Left lung (tissue), 14 donors: ENCODE results near the gene MIOX. TPM values are rescaled to one million over a fixed set of nuclear protein-coding genes. Genes with fewer than 3 reads are reported as not detected.

Source experiments
- ATAC-seq: fragments of 200-7000 bp; cut with Tn5 transposase; one replicate; pipeline ENCODE4 v1.9.1; 2020; ENCODE audit warnings: moderate library complexity
- DNase-seq, 4 donors: peaks; one replicate each; pipeline ENCODE4 v3.0.0-alpha.2; 2013 to 2020
- H3K27ac ChIP-seq, 2 donors: fragments of 200-600 bp; sonication (generic) in 1 of 2; one replicate each; pipeline versions ENCODE4 v1.5.0 to v1.8.0; 2020 to 2021
- H3K27me3 ChIP-seq, 2 donors: fragments of 200-600 bp; sonication (generic) in 1 of 2; one replicate each; pipeline versions ENCODE4 v1.5.0 to v1.8.0; 2020 to 2021
- H3K36me3 ChIP-seq, 2 donors: fragments of 200-600 bp; sonication (generic) in 1 of 2; one replicate each; pipeline versions ENCODE4 v1.5.0 to v1.8.0; 2020 to 2021
- H3K4me1 ChIP-seq, 2 donors: fragments of 200-600 bp; one replicate each; pipeline ENCODE4 v1.8.0; 2021
- H3K4me3 ChIP-seq, 2 donors: fragments of 200-600 bp; sonication (generic) in 1 of 2; one replicate each; pipeline versions ENCODE4 v1.5.0 to v1.8.0; 2020 to 2021; ENCODE audit warnings: mild to moderate bottlenecking in 1 of 2
- H3K9me3 ChIP-seq, 2 donors: fragments of 200-600 bp; sonication (generic) in 1 of 2; one replicate each; pipeline versions ENCODE4 v1.5.0 to v1.8.0; 2020 to 2021
- CTCF ChIP-seq, 2 donors: fragments of 200-600 bp; sonication (generic) in 1 of 2; IDR thresholded peaks; one replicate each; pipeline versions ENCODE4 v1.5.0 to v1.8.0; 2021; ENCODE audit warnings: antibody characterized with exemption in 2 of 2
- intact Hi-C, 2 donors: fragments of 100-400 bp; cut with DNase I; formaldehyde crosslinking; loops; one replicate each; pipeline versions ENCODE4 v1.11.2 to v1.14.2; 2022
- long read RNA-seq, 12 donors: library from polyadenylated mRNA in 2 of 12; unstranded in 2 of 12; transcript quantifications; one replicate each; pipeline ENCODE4 v2.0.0 and lab custom pipeline, GENCODE V29; 2019 to 2026
- polyA plus RNA-seq, 6 donors: library from polyadenylated mRNA; unstranded; fragments of 120-200 nt; gene quantifications; one replicate each; pipeline ENCODE4 v1.2.1, GENCODE V29; 2013; ENCODE audit not compliant: insufficient read length in 6 of 6
- total RNA-seq, 2 donors: library from RNA; stranded (reverse); fragmentation: NEBNext Ultra II Directional; extraction: Animal tissue kit (Norgen Biotek cat#: 25700); gene quantifications; one replicate each; pipeline ENCODE4 v1.2.1, GENCODE V29; 2021
- donor health status: DM: no; HTN: yes; CAD: no.
- donor health status: DM: no; HTN: no; CAD: no.

MIOX gene
- total RNA-seq (not detected), polyA plus RNA-seq (under 1 TPM in 5 of 6 donors, not detected in 1; 0.12 to 0.27 (median 0.15) TPM)
- long read RNA-seq, donor 1, result 0 reads
- long read RNA-seq, donor 2, result 0 reads
- long read RNA-seq, donor 3, result 0 reads
- long read RNA-seq, donor 4, result 0 reads
- long read RNA-seq, donor 5, partial matches to known transcripts, result 5 of 10 reads
- long read RNA-seq, donor 5, other reads (novel, unspliced or antisense), result 5 of 10 reads
- long read RNA-seq, donor 6, result 0 reads
- long read RNA-seq, donor 7, result 0 reads
- long read RNA-seq, donor 8, result 0 reads
- long read RNA-seq, donor 9, result 0 reads
- long read RNA-seq, donor 10, result 0 reads
- long read RNA-seq, donor 11, result 0 reads
- long read RNA-seq, donor 12, result 0 reads

GRCh38 chr22:50486561-50487289 is at the start of gene MIOX:
Gene MIOX, plus strand, starts transcription at chr22:50486859. Its CDS starts 39 bp downstream, at chr22:50486898.
- Histone ChIP-seq H3K27me3 (peaks cover 6 to 72% of the 10 kb centered on the region in 2 donors), H3K4me1 (peaks cover 0 to 7% of the 10 kb centered on the region in 2 donors), H3K4me3 (no peak within 1 kb of the TSS), H3K27ac (no peak within 1 kb of the TSS), H3K9me3 (no peaks in the 10 kb centered on the region), H3K36me3 (no peaks in the 10 kb centered on the region)
- ATAC-seq, result no peak
- intact Hi-C loops, result no loop called here
- no peak for TF ChIP-seq CTCF (IDR thresholded peaks at IDR 0.05)
- peak in 1 of 4 donors; percentile 68 for DNase-seq

- H3K4me1 ChIP-seq, result no peaks in the 10 kb centered on the region
- intact Hi-C loops, result no loop called here
Observed at GRCh38 chr22:50437511-50438304, 49.0 kb upstream of the MIOX start.

GRCh38 chr22:50438305-50439275 is 48.1 kb upstream of the MIOX start:
- intact Hi-C loops, result no loop called here
- Histone ChIP-seq H3K4me3 (no peak overlapping the region), H3K27ac (no peak overlapping the region)

More at GRCh38 chr22:50437511-50438304, 49.0 kb upstream of the MIOX start:
- H3K27me3 ChIP-seq, result no peaks in the 10 kb centered on the region
- TF ChIP-seq CTCF (IDR thresholded peaks at IDR 0.05), result no peak
- H3K9me3 ChIP-seq, result no peaks in the 10 kb centered on the region
- H3K27ac ChIP-seq, result no peak overlapping the region
- H3K36me3 ChIP-seq, result peaks cover 0 to 83% of the 10 kb centered on the region in 2 donors
- DNase-seq (peak in 1 of 4 donors; percentile 61), ATAC-seq (no peak)
- H3K4me3 ChIP-seq, result no peak overlapping the region

More at GRCh38 chr22:50438305-50439275, 48.1 kb upstream of the MIOX start:
- Histone ChIP-seq H3K36me3 (peaks cover 0 to 88% of the 10 kb centered on the region in 2 donors), H3K4me1 (peaks cover 0 to under 1% of the 10 kb centered on the region in 2 donors), H3K9me3 (no peaks in the 10 kb centered on the region), H3K27me3 (no peaks in the 10 kb centered on the region)
- DNase-seq (peak in 1 of 4 donors; percentile 73), ATAC-seq (no peak)
- no peak for TF ChIP-seq CTCF (IDR thresholded peaks at IDR 0.05)
